Stimulated activated CD4-positive, alpha-beta T cell treated with anti-CD3 and anti-CD28 coated beads, Interleukin-1b, Interleukin-23, amount 100 ng/mL, for 1 hour (primary cell): ENCODE data around the gene TGFBR3L.
"Not testable (repeated sequence)": the region's sequence is repeated elsewhere in the genome, so short reads cannot be mapped to it uniquely, and the experiment has no call there.

Experiments used
- DNase-seq, 2 donors: peaks; one replicate each; pipeline ENCODE4 v3.0.0-alpha.2; 2020; ENCODE audit warnings: low read depth in 2 of 2

The TGFBR3L gene

DNA sequence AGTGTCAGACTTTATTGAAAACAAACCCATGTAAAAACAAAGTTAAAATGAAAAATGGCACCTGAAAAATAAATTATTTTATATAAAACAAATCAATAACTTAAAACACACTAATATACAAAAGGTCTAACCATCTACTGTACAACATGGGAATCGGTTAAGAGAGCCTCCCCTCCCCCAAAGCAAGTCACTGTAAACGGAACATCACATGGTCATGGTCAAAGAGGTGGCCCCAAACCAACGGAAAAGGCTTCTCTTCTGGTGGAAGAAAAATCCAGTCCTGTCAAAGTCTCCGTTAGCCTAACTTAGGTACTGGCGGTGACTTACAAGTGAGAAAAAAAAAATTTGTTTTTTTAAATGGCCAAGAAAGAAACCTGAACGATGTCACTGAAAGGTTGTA, 44.6 kb downstream of the TGFBR3L start:
- no peak for DNase-seq

DNA sequence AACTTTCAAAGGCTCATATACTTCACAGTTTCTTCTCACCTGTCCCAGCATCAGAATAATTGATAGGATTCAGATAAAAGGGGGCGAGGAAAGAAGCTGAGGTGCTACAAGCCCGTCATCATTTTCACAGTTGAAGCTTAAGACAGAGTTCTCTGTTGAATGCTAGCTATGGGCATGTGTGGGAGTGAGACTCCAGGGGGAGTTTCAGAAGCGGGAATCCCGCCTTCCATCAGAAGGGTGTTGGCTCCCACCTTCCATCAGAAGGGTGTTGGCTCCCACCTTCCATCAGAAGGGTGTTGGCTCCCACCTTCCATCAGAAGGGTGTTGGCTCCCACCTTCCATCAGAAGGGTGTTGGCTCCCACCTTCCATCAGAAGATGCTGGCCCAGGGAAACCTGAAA, 46.5 kb downstream of the TGFBR3L start:
- DNase-seq, result not testable (repeated sequence)

DNA sequence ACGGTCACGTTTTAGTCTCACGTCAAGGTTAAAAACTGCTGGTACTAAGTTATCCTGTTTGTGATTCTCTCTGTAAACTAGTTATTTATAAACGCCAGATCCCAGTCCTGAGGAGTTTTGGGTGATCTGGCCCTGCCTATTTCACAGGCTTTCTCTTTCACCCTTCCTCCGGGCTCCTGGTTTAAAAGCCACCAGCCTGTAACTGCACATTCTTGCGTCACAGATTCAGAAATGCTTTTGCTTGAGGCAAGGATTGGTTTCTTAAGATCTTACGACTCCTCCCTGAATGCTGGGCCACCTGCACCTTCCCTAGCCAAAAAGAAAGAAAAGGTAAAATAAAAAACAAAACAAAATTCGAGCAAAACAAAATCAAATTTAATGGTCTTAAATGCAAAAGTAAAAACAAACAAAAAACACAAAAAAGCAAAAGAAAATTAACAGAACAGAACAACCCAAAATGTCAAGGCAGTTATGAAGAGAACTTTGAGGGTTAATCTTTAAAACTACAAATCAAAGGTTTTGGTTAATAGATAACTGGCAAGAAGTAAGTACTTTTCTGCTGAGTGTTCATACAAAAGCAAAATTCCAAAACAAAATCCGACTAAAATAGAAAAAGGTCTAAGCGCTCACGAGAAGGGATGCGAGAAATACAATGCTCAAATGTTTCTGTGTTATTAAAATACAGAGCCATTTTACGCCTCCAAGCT, 47.4 kb downstream of the TGFBR3L start:
- no peak for DNase-seq

DNA sequence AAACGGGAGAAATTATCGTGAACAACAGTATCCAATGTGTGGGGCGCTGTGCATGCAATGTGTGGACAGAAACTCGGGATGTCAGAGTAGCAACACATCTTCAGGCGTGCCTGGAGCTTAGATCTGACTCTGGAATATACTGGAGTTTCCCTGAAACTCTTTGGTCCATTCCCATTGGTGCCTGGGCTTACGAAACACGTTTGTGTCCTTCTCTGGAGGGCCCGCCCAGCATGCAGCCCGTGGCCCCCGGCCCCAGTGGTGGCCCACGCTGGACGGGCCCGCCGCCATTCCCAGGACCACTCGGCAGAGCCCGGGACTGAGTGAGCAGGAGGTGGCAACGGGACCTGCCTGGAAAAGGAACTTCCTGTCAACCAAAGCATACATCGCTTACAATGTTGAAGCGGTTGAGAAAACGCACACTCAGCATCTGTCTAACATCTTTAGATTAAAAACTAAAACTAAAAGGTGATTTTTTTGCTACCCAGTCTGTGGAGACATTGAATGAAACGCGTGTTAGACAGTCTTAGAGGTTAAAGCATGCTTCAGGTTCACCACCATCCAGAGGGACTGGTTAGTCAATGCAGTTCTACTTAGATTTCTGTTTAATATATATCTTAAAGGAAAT, 48.1 kb downstream of the TGFBR3L start:
- DNase-seq, result no peak

DNA sequence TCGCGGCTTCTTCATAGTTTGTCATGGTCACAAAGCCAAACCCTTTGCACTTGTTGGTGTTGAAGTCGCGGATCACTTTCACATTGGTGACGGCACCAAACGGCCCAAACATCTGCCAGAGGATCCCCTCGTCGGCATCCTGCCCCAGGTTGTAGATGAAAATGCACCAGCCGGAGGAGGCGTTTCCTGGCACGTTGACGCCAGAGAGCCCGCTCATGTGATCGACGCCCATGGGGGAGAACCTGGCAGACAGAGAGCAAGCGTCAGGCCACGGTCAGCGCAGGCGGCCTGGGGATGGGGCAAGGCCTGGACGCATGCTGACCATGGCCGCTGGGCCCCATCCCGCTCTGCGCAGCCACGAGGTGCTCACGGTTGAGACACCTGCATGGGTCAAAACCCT, 48.9 kb downstream of the TGFBR3L start:
- no peak for DNase-seq

DNA sequence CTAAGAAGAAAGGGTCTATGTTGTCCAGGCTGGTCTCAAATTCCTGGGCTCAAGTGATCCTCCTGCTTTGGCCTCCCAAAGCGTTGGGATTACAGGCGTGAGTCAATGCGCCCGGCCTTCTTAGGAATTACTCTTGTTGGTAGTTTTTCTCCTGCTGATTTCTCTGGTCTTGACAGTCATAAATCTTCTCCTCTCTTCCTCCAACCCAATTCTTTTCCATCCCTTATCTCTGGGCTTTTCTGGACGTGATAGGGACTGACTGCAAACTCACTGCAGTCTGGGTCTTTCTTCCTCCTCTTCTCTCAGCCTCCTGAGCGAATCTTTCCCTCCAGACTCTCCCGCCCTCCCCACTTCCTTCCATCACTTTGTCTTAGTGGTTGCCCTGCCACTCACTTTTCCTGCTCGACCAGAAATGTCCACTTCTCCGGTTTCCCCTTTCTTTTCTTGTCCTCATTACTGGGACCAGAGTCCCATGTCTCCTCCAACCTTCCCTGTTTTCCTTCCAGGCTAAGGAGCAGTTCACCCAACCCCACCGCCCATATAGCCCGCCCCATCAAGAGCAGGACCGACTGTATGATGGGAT, 50.7 kb downstream of the TGFBR3L start:
- DNase-seq, result no peak

DNA sequence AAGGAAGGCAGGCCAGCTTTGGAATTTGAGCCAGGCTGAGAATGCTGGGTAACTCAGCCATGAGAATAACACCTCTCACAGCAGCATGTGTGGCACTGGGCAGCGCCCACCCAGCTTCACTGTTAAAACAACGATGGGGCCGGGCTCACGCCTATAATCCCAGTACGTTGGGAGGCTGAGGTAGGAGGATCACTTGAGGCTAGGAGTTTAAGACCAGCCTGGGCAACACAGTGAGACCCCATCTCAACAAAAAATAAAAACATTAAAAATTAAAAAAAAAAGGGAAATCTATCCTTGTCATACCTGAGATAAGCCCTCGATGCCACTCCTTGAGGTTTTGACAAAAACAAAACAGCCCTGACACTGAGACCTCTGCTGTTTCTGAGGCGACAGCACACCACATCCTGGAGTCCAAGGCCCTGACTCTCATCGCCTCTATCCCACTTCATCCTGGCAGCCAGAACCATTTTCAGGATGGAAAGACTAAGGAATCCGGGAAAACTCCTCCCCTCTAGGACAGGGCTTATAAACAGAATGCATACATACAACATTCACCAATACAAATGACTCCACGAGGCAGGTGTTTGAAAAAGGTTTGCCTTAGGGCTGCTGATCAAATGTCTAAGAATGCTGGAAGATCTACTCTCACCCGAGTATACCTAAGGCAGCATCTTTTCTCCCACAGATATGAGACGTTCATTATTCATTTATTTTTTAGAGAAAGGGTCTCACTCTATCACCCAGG, 51.5 kb downstream of the TGFBR3L start:
- no peak for DNase-seq

DNA sequence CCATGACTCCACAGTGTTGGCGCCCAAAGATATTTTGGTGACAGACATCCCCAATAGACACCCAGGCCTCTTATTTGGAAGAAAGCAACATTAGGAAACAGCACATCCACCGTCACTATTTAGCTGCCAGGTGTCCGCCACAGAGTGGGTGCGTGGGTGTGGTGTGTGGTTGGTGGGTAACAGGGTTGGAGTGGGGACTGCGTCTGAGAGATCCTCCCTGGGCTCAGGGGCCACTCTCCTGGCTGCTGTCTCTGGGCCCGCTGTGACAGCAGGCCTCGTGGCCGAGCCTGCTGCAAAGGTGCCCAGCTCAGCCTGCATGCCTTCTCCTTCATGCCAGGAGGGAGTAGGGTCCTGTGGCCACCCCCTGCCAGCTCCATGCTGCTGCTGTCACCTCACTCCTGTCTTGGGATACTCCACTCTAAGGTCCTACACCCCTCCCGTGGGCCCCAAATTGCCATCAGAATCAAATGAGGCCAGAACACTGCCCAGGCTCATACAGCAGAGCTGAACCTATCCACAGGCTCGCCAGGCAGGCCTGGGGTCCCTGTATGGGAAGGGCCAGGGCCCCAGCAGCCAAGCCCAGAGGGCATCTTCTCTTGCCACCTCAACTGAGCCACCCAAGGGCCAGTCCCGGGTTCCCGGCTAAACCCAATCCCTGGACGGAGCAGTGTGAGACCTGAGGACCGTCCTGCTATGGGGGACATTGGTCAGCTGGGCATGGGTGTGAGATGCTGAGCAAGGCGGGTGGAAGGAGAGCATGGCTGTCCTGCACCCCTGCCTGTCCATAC, 53.6 kb downstream of the TGFBR3L start:
- DNase-seq, result no peak
